Activated CD4-positive, CD25-positive, alpha-beta regulatory T cell (primary cell): Measurements from ENCODE around the gene KCNK4.
A peak's percentile ranks its signal among the peaks of the same experiment; 100 is the strongest.

ENCODE experiments used
- DNase-seq, 4 experiments: peaks; one replicate each; lab custom pipeline; 2025; lab: John Stamatoyannopoulos, UW

The KCNK4 gene

GRCh38 chr11:64268893-64269539 lies 22.1 kb upstream of the KCNK4 start:
- peak in 1 of 4 experiments; percentile 25 for DNase-seq

- peak; percentile 92 to 94 (median 93) for DNase-seq
These were observed 21.4 kb upstream of the KCNK4 start for GRCh38 chr11:64269540-64270220.

GRCh38 chr11:64275031-64275800 lies 15.9 kb upstream of the KCNK4 start:
- DNase-seq = no peak

DNA sequence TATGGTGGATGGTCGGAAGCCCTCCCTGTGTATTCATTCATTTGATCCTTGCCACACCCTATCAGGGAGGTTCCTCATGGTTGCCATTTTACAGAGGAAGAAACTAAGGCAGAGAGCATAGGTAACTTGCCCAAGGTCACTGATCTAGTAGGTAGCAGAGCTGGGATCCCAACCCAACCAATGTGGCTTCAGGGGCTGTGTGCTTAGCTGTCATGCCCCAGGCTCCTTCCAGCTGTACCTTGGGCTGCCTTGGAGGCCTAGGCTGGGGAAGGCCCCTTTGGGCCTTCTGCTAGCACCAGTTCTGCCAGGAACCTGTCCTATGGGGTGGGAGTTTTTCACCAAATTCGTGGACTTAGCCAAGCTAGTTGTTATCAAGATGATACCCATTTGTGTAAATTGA lies 15.3 kb upstream of the KCNK4 start:
- DNase-seq = no peak

GRCh38 chr11:64276653-64277431 lies 14.3 kb upstream of the KCNK4 start:
- DNase-seq = no peak

DNA sequence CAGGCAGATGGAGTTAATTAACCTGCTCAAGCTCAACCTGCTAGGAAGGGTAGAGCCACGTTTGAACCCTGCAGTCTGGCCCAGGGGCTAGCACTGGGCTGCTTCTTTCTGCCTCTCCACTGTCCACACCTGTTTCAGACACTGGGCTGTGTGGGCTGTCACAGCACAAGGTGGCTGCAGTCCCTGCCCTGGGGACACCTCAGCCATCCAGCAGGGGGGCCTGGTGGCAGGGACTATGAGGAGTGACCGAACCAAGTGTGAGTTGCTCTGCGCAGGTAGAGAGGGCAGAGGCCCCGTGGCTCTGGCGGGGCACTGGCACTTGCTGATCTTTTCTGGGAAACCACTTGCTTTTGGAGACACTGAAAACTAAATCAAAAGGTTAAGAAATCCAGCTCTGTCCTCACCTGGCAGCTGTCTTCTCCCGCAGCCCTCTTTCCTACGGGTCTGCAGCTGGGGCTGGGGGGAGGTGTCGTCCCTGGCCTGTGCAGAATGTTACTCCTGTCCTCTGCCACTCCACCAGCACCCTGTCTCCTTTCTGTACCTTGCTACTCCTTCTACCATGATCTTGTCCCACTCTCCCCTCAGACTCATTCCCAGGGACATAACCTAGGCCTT lies 12.4 kb upstream of the KCNK4 start:
- DNase-seq = no peak

DNA sequence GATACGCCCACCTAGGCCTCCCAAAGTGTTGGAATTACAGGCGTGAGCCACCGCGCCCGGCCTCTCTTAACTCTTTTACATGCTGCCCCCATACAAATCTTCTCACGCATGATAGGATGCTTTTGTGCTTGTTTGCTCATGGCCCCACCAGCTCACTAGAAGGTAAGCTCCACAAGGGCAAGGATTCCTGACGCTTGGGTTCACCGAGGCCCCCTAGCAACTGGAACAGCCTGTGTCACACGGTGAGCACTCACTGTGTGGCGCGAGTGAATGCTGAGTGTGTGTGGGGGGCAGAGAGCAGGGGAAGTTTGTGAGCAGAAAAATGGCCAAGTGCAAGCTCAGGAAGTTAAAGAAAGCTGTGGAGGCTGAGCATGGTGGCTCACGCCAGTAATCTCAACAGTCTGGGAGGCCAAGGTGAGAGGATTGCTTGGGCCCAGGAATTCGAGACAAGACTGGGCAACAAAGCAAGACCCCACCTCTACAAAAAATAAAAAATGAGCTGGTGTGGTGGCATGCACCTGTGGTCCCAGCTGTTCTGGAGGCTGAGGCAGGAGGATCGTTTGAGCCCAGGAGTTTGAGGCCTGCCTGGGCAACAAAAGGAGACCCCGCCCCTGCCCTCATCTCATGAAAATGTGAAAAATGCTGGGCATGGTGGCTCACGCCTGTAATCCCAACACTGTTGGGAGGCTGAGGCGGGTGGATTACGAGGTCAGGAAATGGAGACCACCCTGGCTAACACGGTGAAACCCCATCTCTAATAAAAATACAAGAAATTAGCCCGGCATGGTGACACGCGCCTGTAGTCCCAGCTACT lies 8.9 kb upstream of the KCNK4 start:
- DNase-seq = no peak

DNA sequence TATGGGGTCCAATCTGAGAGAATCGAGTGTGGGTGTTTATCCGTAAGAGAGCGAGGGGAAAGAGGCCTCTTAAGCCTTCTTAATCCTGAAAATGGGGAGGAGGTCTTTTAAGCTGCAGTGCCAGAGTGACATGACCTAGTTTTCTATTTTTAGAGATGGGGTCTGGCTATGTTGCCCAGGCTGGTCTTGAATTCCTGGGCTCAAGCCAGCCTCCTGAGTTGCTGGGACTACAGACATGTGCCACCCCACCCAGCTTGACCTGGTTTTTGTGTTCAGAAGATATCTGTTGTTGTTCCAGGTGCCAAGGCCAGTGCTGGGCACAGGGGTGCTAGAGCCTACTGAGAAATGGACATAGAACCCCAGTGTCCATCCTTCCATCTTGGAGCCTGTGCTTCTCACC lies 8.0 kb upstream of the KCNK4 start:
- no peak for DNase-seq

DNA sequence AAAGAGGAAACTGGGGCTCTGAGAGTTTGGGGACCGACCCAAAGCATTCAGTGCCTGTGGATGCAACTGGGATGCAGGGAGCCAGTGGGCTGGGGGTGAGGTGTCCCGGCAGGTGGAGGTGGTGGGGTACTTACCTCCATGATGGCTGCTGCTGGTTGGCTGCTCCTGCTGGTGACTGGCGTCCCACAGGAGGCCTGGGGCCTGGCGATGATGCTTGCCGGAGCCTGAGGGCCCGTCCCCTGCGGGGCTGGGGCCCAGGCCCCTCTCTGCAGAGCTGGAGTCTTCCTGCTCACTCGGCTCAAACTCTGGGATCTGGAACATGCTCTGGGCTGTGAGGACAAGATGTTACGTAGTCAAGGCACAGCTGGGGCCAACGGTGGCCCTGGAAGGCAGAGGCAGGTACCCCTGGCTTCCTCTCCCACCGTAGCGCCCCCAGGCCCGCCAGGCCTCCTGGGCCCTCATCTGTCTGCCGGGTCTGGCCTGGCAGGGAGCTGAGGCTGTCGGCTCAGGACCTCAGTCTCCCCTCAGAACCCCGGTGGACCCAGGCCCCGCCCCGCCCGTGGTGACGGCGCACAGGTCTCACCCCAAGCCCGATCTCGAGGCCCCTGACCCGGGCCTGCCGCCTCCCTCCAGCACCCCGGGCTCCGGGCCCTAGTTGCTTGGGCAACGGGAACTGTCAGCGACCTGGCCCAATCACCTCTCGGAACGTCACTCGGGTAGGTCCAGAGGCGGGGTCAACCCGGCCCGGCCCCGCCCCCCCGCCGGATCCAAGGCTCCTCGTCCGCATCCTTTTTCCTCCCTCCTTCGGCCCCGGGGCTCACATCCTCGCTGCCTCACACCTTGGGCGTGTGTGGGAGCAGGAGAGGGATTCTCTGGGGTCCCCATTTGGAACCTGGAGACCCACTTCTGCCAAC lies 6.8 kb upstream of the KCNK4 start, which contains the start of gene BAD:
Gene BAD (minus strand): TSS at position 618 of the 914 bp plus-strand sequence. CDS start 297 bp downstream, at position 321.
- peak; percentile 82 to 86 (median 84) for DNase-seq

DNA sequence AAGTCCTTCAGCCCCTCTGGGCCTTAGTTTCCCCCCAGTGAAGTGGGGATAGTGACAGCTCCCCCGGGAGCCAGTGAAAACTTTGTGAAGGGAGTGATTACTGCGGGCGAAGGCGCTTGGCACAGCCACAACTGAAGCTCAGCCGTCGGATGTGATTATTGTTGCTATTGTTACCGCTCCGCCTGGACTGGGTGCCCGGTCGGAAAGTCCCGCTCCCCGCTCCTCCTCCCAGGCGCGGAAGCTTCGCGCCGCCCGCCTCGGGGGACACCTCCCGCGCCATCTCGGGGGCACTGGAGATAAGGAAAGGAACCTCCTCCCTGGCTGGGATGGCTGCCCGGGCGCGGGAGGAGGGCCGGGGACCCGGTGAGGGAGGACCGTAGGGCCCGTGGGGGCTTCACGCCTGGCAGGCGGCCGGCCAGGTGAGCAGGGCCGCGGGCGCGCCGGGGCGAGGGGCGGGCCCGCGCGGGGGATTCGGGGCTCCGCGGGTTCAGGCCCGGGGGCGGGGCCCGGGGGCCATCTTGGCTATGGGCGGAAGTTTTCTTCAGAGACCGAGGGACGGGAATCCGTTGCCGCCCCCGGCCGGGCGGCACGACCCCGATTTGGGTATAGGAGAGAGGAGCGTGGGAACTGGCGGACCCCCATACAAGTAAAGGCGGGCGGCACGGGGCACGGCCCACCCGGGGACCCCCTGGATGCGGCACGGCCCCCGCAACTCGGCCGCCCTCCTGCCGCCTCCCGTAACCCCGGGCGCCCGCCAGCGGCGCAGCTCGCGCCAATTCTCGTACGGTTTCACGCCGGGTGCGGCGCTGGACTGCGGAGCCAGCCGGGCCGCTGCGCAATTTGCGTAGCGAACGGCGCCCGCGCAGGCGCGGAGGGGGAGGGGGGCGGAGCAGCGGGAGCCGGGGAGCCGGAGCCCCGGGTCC lies 5.9 kb upstream of the KCNK4 start, which contains the start of gene GPR137:
Gene GPR137 (plus strand): TSS at position 887 of the 923 bp plus-strand sequence. CDS start 677 bp downstream, outside the sequence.
- DNase-seq = peak; percentile 86 to 87 (median 86)

- no peak for DNase-seq
These were observed 5.0 kb upstream of the KCNK4 start for GRCh38 chr11:64285885-64286800.

DNA sequence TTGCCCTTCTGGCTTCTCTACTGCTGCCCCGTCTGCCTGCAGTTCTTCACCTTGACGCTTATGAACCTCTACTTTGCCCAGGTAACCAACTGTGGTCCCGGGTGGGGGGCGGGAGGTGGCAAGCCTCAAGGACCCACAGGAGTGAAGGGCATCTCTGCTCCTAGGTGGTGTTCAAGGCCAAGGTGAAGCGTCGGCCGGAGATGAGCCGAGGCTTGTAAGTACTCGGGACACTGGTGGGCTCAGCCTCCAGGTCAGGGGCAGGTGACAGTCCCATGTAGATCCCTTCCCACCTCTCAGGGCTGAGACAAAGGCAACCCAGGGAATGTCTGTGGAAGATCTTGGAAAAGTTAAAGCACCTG lies 4.3 kb upstream of the KCNK4 start:
- DNase-seq = no peak

DNA sequence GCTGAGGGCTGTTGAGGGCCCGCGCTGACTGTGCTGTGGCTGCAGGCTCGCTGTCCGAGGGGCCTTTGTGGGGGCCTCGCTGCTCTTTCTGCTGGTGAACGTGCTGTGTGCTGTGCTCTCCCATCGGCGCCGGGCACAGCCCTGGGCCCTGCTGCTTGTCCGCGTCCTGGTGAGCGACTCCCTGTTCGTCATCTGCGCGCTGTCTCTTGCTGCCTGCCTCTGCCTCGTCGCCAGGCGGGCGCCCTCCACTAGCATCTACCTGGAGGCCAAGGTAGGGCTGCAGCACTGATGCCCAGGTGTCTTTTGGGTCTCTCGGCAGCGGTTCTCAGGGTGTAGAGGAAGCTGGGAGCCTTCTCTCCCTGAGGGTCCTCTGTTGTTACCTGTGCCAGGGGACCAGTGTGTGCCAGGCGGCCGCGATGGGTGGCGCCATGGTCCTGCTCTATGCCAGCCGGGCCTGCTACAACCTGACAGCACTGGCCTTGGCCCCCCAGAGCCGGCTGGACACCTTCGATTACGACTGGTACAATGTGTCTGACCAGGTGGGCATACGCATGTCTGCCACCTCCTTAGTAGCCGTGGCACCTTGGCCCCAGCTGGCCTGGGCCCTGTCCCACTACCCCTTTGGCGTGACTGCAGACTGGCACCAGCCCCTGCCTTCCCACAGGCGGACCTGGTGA lies 3.3 kb upstream of the KCNK4 start:
- DNase-seq = no peak

DNA sequence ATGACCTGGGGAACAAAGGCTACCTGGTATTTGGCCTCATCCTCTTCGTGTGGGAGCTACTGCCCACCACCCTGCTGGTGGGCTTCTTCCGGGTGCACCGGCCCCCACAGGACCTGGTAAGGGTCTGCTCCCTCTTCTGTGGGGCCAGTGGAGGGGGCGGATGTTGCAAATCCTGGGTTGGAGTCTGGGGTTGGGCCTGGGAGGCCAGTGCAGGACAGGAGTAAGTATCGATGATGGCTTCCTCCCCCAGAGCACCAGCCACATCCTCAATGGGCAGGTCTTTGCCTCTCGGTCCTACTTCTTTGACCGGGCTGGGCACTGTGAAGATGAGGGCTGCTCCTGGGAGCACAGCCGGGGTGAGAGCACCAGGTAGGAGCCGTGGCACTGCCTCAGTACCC lies 2.8 kb upstream of the KCNK4 start:
- DNase-seq = no peak

DNA sequence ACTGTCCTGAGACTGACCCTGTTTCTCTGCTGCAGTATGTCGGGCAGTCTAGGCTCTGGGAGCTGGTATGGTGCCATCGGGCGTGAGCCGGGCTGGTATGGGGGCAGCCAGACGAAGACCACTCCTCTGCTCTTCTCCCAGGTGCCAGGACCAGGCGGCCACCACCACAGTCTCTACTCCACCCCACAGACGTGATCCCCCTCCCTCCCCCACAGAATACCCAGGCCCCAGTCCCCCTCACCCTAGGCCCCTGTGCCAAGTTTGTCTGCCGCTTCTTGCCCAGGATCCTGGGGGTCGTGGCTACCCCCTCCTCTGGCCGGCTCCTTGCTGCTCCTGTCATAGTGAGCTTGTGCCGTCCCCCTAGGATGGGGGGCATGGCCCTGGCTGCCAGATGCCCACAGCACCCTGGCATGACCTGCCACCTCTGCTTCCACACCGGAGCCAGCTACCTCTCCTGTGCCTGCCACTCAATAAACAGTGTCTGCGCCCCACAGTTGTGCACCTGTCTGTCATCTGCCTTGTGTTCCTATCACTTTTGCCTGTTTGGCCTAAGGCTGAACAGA lies 2.0 kb upstream of the KCNK4 start:
- DNase-seq = no peak
